K562 (cell line): ENCODE measurements around the gene OR51B2. TPM values are rescaled to one million over a fixed set of nuclear protein-coding genes. Genes with fewer than 3 reads are reported as not detected.

Source experiments
- ATAC-seq: fragments of 200-7000 bp; cut with Tn5 transposase; 3 replicates; pipeline ENCODE4 v1.9.1; 2020; ENCODE audit warnings: moderate library complexity
- BruUV-seq: library from RNA; stranded (reverse); fragments of 400-500 nt; replicated peaks from 2 replicates; lab custom pipeline; 2021; lab: Mats Ljungman, UMichigan
- CTCF ChIA-PET: fragments of 300-600 bp; formaldehyde crosslinking; extraction: SDS; loops from one replicate; lab custom pipeline; 2021; ENCODE audit warnings: low intra/inter-chr PET ratio; lab: Yijun Ruan, JAX
- POLR2A ChIA-PET: fragments of 300-600, 350-650 bp; sonication (Branson Sonifier 250); formaldehyde crosslinking; extraction: SDS; loops from one replicate; lab custom pipeline; 2021; ENCODE audit warnings: antibody characterized with exemption, inconsistent platforms; lab: Yijun Ruan, JAX
- DNase-seq, 4 experiments: peaks; one replicate each; pipeline versions ENCODE4 v3.0.0 to v3.0.0-alpha.2; 2011 to 2018; ENCODE audit warnings: low spot score in 3 of 4, mixed read lengths in 3 of 4; ENCODE audit errors: extremely low read depth in 1 of 4
- FAIRE-seq: peaks from 2 replicates; lab custom pipeline; 2011; peaks lifted over from hg19 to GRCh38; lab: Jason Lieb, UNC
- H2AFZ ChIP-seq: 2 replicates; pipeline ENCODE4 v1.6.0; 2011; ENCODE audit warnings: low read depth, low read length, control low read depth, inconsistent platforms
- H3K27ac ChIP-seq: fragments of 200-600 bp; 3 replicates; pipeline ENCODE4 v1.8.0; 2011; ENCODE audit warnings: low read depth, mild to moderate bottlenecking, control low read depth, inconsistent platforms, low read length, moderate library complexity, mixed read lengths; ENCODE audit errors: extremely low read depth
- H3K27me3 ChIP-seq, 2 experiments: fragments of 300-600 bp in 1 of 2; 2 replicates in 1 of 2; 3 replicates in 1 of 2; pipeline versions ENCODE4 v1.6.0 to v1.8.0; 2011; ENCODE audit warnings: inconsistent platforms in 2 of 2, low read length in 2 of 2, mild to moderate bottlenecking in 1 of 2, mixed read lengths in 1 of 2, moderate library complexity in 1 of 2; ENCODE audit not compliant: control insufficient read depth in 2 of 2, insufficient read depth in 2 of 2
- H3K36me3 ChIP-seq: fragments of 300-600 bp; 3 replicates; pipeline ENCODE4 v1.8.0; 2011; ENCODE audit warnings: mild to moderate bottlenecking, low read length, inconsistent platforms; ENCODE audit not compliant: control insufficient read depth, insufficient read depth
- H3K4me1 ChIP-seq, 2 experiments: fragments of 200-600 bp in 1 of 2; replicated peaks in 1 of 2; 2 replicates in 1 of 2; 3 replicates in 1 of 2; pipeline versions ENCODE4 v1.5.1 to v1.8.0; 2011; ENCODE audit warnings: inconsistent platforms in 2 of 2, low read length in 2 of 2, mild to moderate bottlenecking in 1 of 2, mixed read lengths in 1 of 2, moderate library complexity in 1 of 2; ENCODE audit not compliant: control insufficient read depth in 2 of 2, insufficient read depth in 2 of 2
- H3K4me2 ChIP-seq: 2 replicates; pipeline ENCODE4 v1.6.1; 2011; ENCODE audit warnings: low read length, control low read depth, inconsistent platforms, mixed read lengths; ENCODE audit not compliant: insufficient read depth
- H3K4me3 ChIP-seq: fragments of 200-600 bp; sonication (generic), shearing (Covaris generic); 2 replicates; pipeline ENCODE4 v1.5.1; 2016; ENCODE audit warnings: control low read depth, inconsistent platforms
- H3K79me2 ChIP-seq: fragments of 200-600 bp; 3 replicates; pipeline ENCODE4 v1.8.0; 2011; ENCODE audit warnings: low read length, inconsistent platforms; ENCODE audit not compliant: control insufficient read depth, insufficient read depth
- H3K9ac ChIP-seq, 2 experiments: 2 replicates each; pipeline versions ENCODE4 v1.6.0 to v1.6.1; 2011; ENCODE audit warnings: low read depth in 2 of 2, low read length in 2 of 2, control low read depth in 1 of 2, inconsistent platforms in 1 of 2, mild to moderate bottlenecking in 1 of 2, mixed read lengths in 1 of 2; ENCODE audit not compliant: insufficient read depth in 1 of 2
- H3K9me1 ChIP-seq: one replicate; pipeline ENCODE4 v1.6.0; 2011; ENCODE audit warnings: inconsistent platforms, mild to moderate bottlenecking, low read length, moderate library complexity; ENCODE audit not compliant: control insufficient read depth, insufficient read depth
- H3K9me3 ChIP-seq: replicated peaks from 2 replicates; pipeline ENCODE4 v1.5.1; 2011; ENCODE audit warnings: low read depth, low read length, inconsistent platforms; ENCODE audit not compliant: control insufficient read depth, insufficient read depth
- H4K20me1 ChIP-seq: replicated peaks from 2 replicates; pipeline ENCODE4 v1.6.1; 2011; ENCODE audit warnings: low read length, inconsistent platforms, mixed read lengths; ENCODE audit not compliant: control insufficient read depth, insufficient read depth
- ARID1B ChIP-seq: fragments of 450-650 bp; IDR thresholded peaks from 2 replicates; pipeline ENCODE4 v1.6.1; 2016; ENCODE audit warnings: antibody characterized with exemption, mild to moderate bottlenecking, inconsistent platforms
- CUX1 ChIP-seq: fragments of 200-800 bp; sonication (Bioruptor generic); IDR thresholded peaks from 2 replicates; pipeline ENCODE4 v1.6.1; 2016; ENCODE audit warnings: missing genetic modification characterization, missing compliant biosample characterization
- GTF2A2 ChIP-seq: IDR thresholded peaks from 2 replicates; pipeline ENCODE4 v1.6.1; 2016; ENCODE audit warnings: mild to moderate bottlenecking, missing genetic modification characterization, missing compliant biosample characterization
- PRDM10 ChIP-seq: fragments of 450-650 bp; IDR thresholded peaks from 2 replicates; pipeline ENCODE4 v1.6.1; 2018; ENCODE audit not compliant: partially characterized antibody
- SPI1 ChIP-seq: IDR thresholded peaks from 2 replicates; pipeline ENCODE4 v1.6.1; 2011; ENCODE audit warnings: low read depth, low read length, control low read depth, borderline replicate concordance
- WGBS: fragments of 100-300 bp; shearing (Covaris generic); methylation state at CpG from one replicate; pipeline ENCODE4 v1.1.6; 2016; ENCODE audit warnings: low coverage, mixed read lengths; ENCODE audit not compliant: insufficient coverage; ENCODE audit errors: missing lambda C conversion rate; 5-methylcytosine and 5-hydroxymethylcytosine counted together
- in situ Hi-C: fragments of 300-500 bp; cut with MboI; formaldehyde crosslinking; loops from 4 replicates; pipeline ENCODE4 v1.15.0; 2018; ENCODE audit warnings: inconsistent platforms, mixed read lengths
- intact Hi-C: fragments of 100-400 bp; cut with micrococcal nuclease; formaldehyde crosslinking; loops from 2 replicates; pipeline ENCODE4 v1.14.2; 2022
- polyA plus RNA-seq, 8 experiments: library from polyadenylated mRNA; depleted of rRNA in 4 of 8; stranded (reverse) in 5 of 8; unstranded in 3 of 8; fragments of >200 nt; fragmentation: Nextera tagmentation in 2 of 8; fragmentation: Illumina TruSeq in 1 of 8; extraction: Ambion mirVana in 2 of 8; extraction: Trizol in 1 of 8; gene quantifications; 2 replicates each; pipeline versions ENCODE4 v1.2.1 to v1.2.3, GENCODE V29; 2011 to 2014; ENCODE audit warnings: inconsistent platforms in 1 of 8, missing spikeins in 1 of 8
- total RNA-seq, 7 experiments: library from RNA; depleted of rRNA in 6 of 7; stranded (reverse); fragments of >200 nt in 6 of 7; fragmentation: Illumina TruSeq in 2 of 7; extraction: Trizol in 2 of 7; gene quantifications; 2 replicates each; pipeline versions ENCODE4 v1.2.1 to v1.2.3, GENCODE V29; 2011 to 2021; ENCODE audit warnings: low replicate concordance in 1 of 7
- TF ChIP-seq, protein P1 (sequence below): fragments of 250-450 bp; sonication (Bioruptor Pico); IDR thresholded peaks from 2 replicates; pipeline ENCODE4 v1.5.0; 2021; ENCODE audit warnings: mild to moderate bottlenecking, borderline replicate concordance
- TF ChIP-seq, protein P2 (sequence below): sonication (generic); formaldehyde crosslinking; IDR thresholded peaks from 2 replicates; pipeline ENCODE4 v1.8.0; 2022; ENCODE audit warnings: mild to moderate bottlenecking, missing genetic modification reagents

The OR51B2 gene
- total and polyA plus RNA-seq, 9 of the 15 experiments (the other 6 are each of a cell fraction or from before 2014, with no cell fraction given): 0.38 to 6.6 (median 4.0) TPM

DNA sequence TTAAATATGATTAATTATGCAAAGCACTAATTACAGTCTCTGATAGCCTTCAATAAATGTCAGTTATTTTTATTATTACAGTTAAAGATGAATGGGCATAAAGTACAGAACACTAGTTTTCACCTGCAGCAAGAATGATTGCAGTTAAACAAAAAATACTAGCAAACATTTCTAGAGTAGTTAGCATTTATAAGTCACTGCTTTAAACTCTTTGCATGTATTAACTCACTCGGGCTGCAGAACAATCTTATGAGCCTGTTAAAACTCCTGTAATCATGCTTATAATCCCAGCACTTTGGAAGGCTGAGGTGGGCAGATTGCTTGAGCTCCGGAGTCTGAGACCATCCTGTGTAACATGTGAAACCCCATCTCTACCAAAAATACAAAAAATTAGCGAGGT lies 37.2 kb downstream of the OR51B2 start (continued):
- TF ChIP-seq, protein P1, sequence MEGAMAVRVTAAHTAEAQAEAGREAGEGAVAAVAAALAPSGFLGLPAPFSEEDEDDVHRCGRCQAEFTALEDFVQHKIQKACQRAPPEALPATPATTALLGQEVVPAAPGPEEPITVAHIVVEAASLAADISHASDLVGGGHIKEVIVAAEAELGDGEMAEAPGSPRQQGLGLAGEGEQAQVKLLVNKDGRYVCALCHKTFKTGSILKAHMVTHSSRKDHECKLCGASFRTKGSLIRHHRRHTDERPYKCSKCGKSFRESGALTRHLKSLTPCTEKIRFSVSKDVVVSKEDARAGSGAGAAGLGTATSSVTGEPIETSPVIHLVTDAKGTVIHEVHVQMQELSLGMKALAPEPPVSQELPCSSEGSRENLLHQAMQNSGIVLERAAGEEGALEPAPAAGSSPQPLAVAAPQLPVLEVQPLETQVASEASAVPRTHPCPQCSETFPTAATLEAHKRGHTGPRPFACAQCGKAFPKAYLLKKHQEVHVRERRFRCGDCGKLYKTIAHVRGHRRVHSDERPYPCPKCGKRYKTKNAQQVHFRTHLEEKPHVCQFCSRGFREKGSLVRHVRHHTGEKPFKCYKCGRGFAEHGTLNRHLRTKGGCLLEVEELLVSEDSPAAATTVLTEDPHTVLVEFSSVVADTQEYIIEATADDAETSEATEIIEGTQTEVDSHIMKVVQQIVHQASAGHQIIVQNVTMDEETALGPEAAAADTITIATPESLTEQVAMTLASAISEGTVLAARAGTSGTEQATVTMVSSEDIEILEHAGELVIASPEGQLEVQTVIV (CRISPR knock-in tag): no peak
- TF ChIP-seq, protein P2, sequence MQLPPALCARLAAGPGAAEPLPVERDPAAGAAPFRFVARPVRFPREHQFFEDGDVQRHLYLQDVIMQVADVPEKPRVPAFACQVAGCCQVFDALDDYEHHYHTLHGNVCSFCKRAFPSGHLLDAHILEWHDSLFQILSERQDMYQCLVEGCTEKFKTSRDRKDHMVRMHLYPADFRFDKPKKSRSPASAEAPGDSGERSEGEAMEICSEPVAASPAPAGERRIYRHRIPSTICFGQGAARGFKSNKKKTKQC (CRISPR knock-in tag): no peak
- no peak for TF ChIP-seq ARID1B

- Histone ChIP-seq H4K20me1 (no peaks in the 10 kb centered on the region), H3K36me3 (peaks cover 29% of the 10 kb centered on the region), H3K27ac (peak overlapping the region; percentile 9; the same call in 2 of the 3 replicates), H3K27me3 (no peaks in the 10 kb centered on the region), H3K4me3 (no peak overlapping the region), H3K9me3 (no peaks in the 10 kb centered on the region), H3K9me1 (no peaks in the 10 kb centered on the region), H3K4me2 (peak overlapping the region; percentile 9; the same call in 1 of the 2 replicates), H2AFZ (no peak overlapping the region)
- CTCF ChIA-PET: no interaction called here
- 0% methylated on average over 1 of the region's 1 CpG for WGBS
- DNase-seq: no peak
- no TSS peak for BruUV-seq
- intact Hi-C loops: loop anchor here (10.0 kb wide), 2 partner anchors 218 to 308 kb away; partner anchors contain the start of genes TRIM6 and UBQLN3
- in situ Hi-C loops: loop anchor here (5.0 kb wide), 2 partner anchors 44 to 164 kb away; no protein-coding TSS in a partner anchor
- no peak for FAIRE-seq
- no peak for TF ChIP-seq SPI1
- no peak for TF ChIP-seq GTF2A2 (tag)
- peak; percentile 82 for TF ChIP-seq PRDM10
- TF ChIP-seq CUX1: no peak
- TF ChIP-seq, all 486 proteins: peak for 1
- ATAC-seq: no peak
- peaks cover 16 to 83% of the 10 kb centered on the region in 2 experiments; a peak in 4 of 5 replicates for H3K4me1 ChIP-seq
- POLR2A ChIA-PET: interaction anchor here (1.1 to 6.4 kb wide), 4 partner anchors 8 to 38 kb away, joined by 4 to 40 read pairs (median 10); partner anchors contain the start of gene HBE1
- H3K79me2 ChIP-seq: peaks cover 95% of the 10 kb centered on the region
- peak overlapping the region in 1 of 2 experiments; percentile 56; a peak in 1 of 4 replicates for H3K9ac ChIP-seq
Measured at GRCh38 chr11:5286351-5286750, 37.7 kb downstream of the OR51B2 start.
